H1 (cell line): ENCODE results near the gene LCE7A. TPM values are rescaled to one million over a fixed set of nuclear protein-coding genes. Genes with fewer than 3 reads are reported as not detected.

Experiments used
- CTCF ChIA-PET: fragments of 300-600 bp; sonication (Branson Sonifier 250); formaldehyde crosslinking; loops from one replicate; lab custom pipeline; 2021; ENCODE audit not compliant: partially characterized antibody; lab: Charles Lee
- POLR2A ChIA-PET: fragments of 300-600 bp; sonication (Branson Sonifier 250); formaldehyde crosslinking; loops from one replicate; lab custom pipeline; 2021; ENCODE audit warnings: inconsistent platforms; ENCODE audit not compliant: partially characterized antibody; lab: Charles Lee
- DNase-seq, 2 experiments: peaks; one replicate each; pipeline versions ENCODE4 v3.0.0 to v3.0.0-alpha.2; 2010 to 2022; ENCODE audit warnings: low spot score in 2 of 2, low read depth in 1 of 2, mixed read lengths in 1 of 2
- FAIRE-seq: peaks from 2 replicates; lab custom pipeline; 2011; peaks lifted over from hg19 to GRCh38; lab: Jason Lieb, UNC
- H2AFZ ChIP-seq: 2 replicates; pipeline ENCODE4 v1.8.1; 2012; ENCODE audit warnings: low read length, inconsistent platforms
- H2AK5ac ChIP-seq: 2 replicates; pipeline ENCODE4 v1.6.1; 2013; ENCODE audit warnings: low read depth, low read length
- H2BK120ac ChIP-seq: replicated peaks from 2 replicates; pipeline ENCODE3; 2013; ENCODE audit warnings: low read depth, low read length, inconsistent platforms
- H2BK12ac ChIP-seq: 2 replicates; pipeline ENCODE4 v1.6.1; 2013; ENCODE audit warnings: low read depth, low read length
- H2BK15ac ChIP-seq: 2 replicates; pipeline ENCODE4 v1.6.1; 2013; ENCODE audit warnings: low read length
- H2BK20ac ChIP-seq: 2 replicates; pipeline ENCODE4 v1.6.1; 2013; ENCODE audit warnings: low read length
- H2BK5ac ChIP-seq: 2 replicates; pipeline ENCODE4 v1.6.1; 2013; ENCODE audit warnings: low read depth, low read length
- H3K14ac ChIP-seq: 2 replicates; pipeline ENCODE4 v1.6.1; 2013; ENCODE audit warnings: inconsistent platforms; ENCODE audit not compliant: insufficient read length
- H3K18ac ChIP-seq: 2 replicates; pipeline ENCODE4 v1.6.1; 2013; ENCODE audit warnings: low read length; ENCODE audit errors: extremely low read depth
- H3K23ac ChIP-seq: 2 replicates; pipeline ENCODE4 v1.6.1; 2013; ENCODE audit warnings: inconsistent platforms; ENCODE audit not compliant: insufficient read length
- H3K23me2 ChIP-seq: 2 replicates; pipeline ENCODE4 v1.6.1; 2013; ENCODE audit warnings: low read depth, low read length
- H3K27ac ChIP-seq: 2 replicates; pipeline ENCODE4 v1.6.1; 2011; ENCODE audit warnings: low read depth, low read length, inconsistent platforms
- H3K27me3 ChIP-seq, 4 experiments: replicated peaks in 1 of 4; 1 replicate in 1 of 4; 2 replicates in 3 of 4; pipeline versions ENCODE4 v1.6.1 to v1.8.1; 2011 to 2013; ENCODE audit warnings: low read length in 3 of 4, mild to moderate bottlenecking in 3 of 4, inconsistent platforms in 2 of 4, mixed read lengths in 2 of 4, moderate library complexity in 1 of 4; ENCODE audit not compliant: control insufficient read depth in 3 of 4, insufficient read depth in 3 of 4; ENCODE audit errors: extremely low read depth in 1 of 4
- H3K36me3 ChIP-seq, 4 experiments: 2 replicates each; pipeline versions ENCODE4 v1.6.1 to v1.8.1; 2011 to 2013; ENCODE audit warnings: mild to moderate bottlenecking in 4 of 4, low read length in 3 of 4, moderate library complexity in 2 of 4, control low read depth in 1 of 4, inconsistent platforms in 1 of 4; ENCODE audit not compliant: insufficient read depth in 4 of 4, control insufficient read depth in 2 of 4
- H3K4ac ChIP-seq: replicated peaks from 2 replicates; pipeline ENCODE3; 2013; ENCODE audit warnings: low read length, low read depth, mixed read lengths, inconsistent platforms; ENCODE audit not compliant: insufficient read length
- H3K4me1 ChIP-seq, 4 experiments: replicated peaks in 1 of 4; 1 replicate in 1 of 4; 2 replicates in 3 of 4; pipeline versions ENCODE4 v1.6.1 to v1.8.1; 2011 to 2013; ENCODE audit warnings: low read length in 3 of 4, inconsistent platforms in 2 of 4, mixed read lengths in 1 of 4; ENCODE audit not compliant: insufficient read depth in 4 of 4, control insufficient read depth in 3 of 4
- H3K4me2 ChIP-seq, 2 experiments: 2 replicates each; pipeline versions ENCODE4 v1.6.1 to v1.8.1; 2011 to 2013; ENCODE audit warnings: low read depth in 2 of 2, low read length in 2 of 2, control low read depth in 1 of 2, inconsistent platforms in 1 of 2, mild to moderate bottlenecking in 1 of 2; ENCODE audit not compliant: insufficient read depth in 1 of 2
- H3K4me3 ChIP-seq, 4 experiments: fragments of 200-600, 300-600 bp in 1 of 4; sonication (generic), shearing (Covaris generic), sonication (Bioruptor Twin) in 1 of 4; 2 replicates each; pipeline versions ENCODE4 v1.5.1 to v1.8.1; 2011 to 2016; ENCODE audit warnings: low read length in 4 of 4, low read depth in 3 of 4, control low read depth in 2 of 4, inconsistent platforms in 2 of 4, mild to moderate bottlenecking in 2 of 4, mixed read lengths in 1 of 4, moderate library complexity in 1 of 4; ENCODE audit not compliant: insufficient read depth in 2 of 4; ENCODE audit errors: extremely low read depth in 1 of 4
- H3K56ac ChIP-seq: replicated peaks from 2 replicates; pipeline ENCODE3; 2013; ENCODE audit warnings: low read depth, mild to moderate bottlenecking, mixed read lengths, low read length, inconsistent platforms; ENCODE audit not compliant: insufficient read length
- H3K79me1 ChIP-seq: 2 replicates; pipeline ENCODE4 v1.6.1; 2013; ENCODE audit warnings: low read depth, low read length, control low read depth
- H3K79me2 ChIP-seq, 2 experiments: 2 replicates each; pipeline versions ENCODE4 v1.6.1 to v1.8.1; 2012 to 2013; ENCODE audit warnings: low read length in 2 of 2, mild to moderate bottlenecking in 2 of 2, inconsistent platforms in 1 of 2; ENCODE audit not compliant: insufficient read depth in 2 of 2, control insufficient read depth in 1 of 2
- H3K9ac ChIP-seq, 4 experiments: replicated peaks in 1 of 4; 1 replicate in 1 of 4; 2 replicates in 3 of 4; pipeline versions ENCODE4 v1.6.1 to v1.8.1; 2011 to 2013; ENCODE audit warnings: low read depth in 3 of 4, low read length in 3 of 4, control low read depth in 2 of 4, mild to moderate bottlenecking in 2 of 4, moderate library complexity in 2 of 4, inconsistent platforms in 1 of 4; ENCODE audit errors: extremely low read depth in 1 of 4
- H3K9me3 ChIP-seq, 2 experiments: 2 replicates each; pipeline versions ENCODE4 v1.6.1 to v1.8.1; 2012 to 2013; ENCODE audit warnings: mild to moderate bottlenecking in 2 of 2, moderate library complexity in 2 of 2, control low read depth in 1 of 2, inconsistent platforms in 1 of 2, low read depth in 1 of 2, low read length in 1 of 2, mixed read lengths in 1 of 2; ENCODE audit not compliant: insufficient read depth in 2 of 2
- H4K20me1 ChIP-seq, 2 experiments: replicated peaks in 1 of 2; 2 replicates each; pipeline versions ENCODE3 to v1.8.1; 2011 to 2013; ENCODE audit warnings: inconsistent platforms in 2 of 2, low read length in 2 of 2, mild to moderate bottlenecking in 1 of 2; ENCODE audit not compliant: insufficient read depth in 2 of 2, control insufficient read depth in 1 of 2
- H4K5ac ChIP-seq: 2 replicates; pipeline ENCODE4 v1.6.1; 2013; ENCODE audit warnings: low read length, low read depth, mixed read lengths, inconsistent platforms; ENCODE audit not compliant: insufficient read length
- H4K8ac ChIP-seq: 2 replicates; pipeline ENCODE4 v1.8.0; 2013; ENCODE audit warnings: mild to moderate bottlenecking, moderate library complexity, low read length, inconsistent platforms; ENCODE audit not compliant: insufficient read depth; ENCODE audit errors: extremely low read depth
- H4K91ac ChIP-seq: replicated peaks from 2 replicates; pipeline ENCODE3; 2013; ENCODE audit warnings: low read length, mixed read lengths, inconsistent platforms; ENCODE audit not compliant: insufficient read length
- CBX8 ChIP-seq: fragments of 300-800, 300-1000 bp; sonication (generic); IDR thresholded peaks from 2 replicates; pipeline ENCODE4 v1.7.1; 2016; ENCODE audit warnings: low read depth, low read length, borderline replicate concordance
- CHD1 ChIP-seq: IDR thresholded peaks from 2 replicates; pipeline ENCODE4 v1.6.1; 2012; ENCODE audit warnings: low read depth, low read length, improper control_type of control experiment
- CHD2 ChIP-seq: IDR thresholded peaks from 2 replicates; pipeline ENCODE4 v1.6.1; 2012; ENCODE audit warnings: low read length, improper control_type of control experiment
- CREB1 ChIP-seq: IDR thresholded peaks from 2 replicates; pipeline ENCODE4 v1.6.1; 2012; ENCODE audit warnings: inconsistent platforms
- FOSL1 ChIP-seq: IDR thresholded peaks from 2 replicates; pipeline ENCODE4 v1.6.1; 2011; ENCODE audit warnings: mild to moderate bottlenecking, low read depth, low read length, moderate library complexity; ENCODE audit not compliant: insufficient read depth
- HDAC2 ChIP-seq, 2 experiments: fragments of 300-600 bp in 1 of 2; sonication (generic) in 1 of 2; IDR thresholded peaks; 2 replicates each; pipeline ENCODE4 v1.6.1; 2011 to 2012; ENCODE audit warnings: low read depth in 2 of 2, low read length in 2 of 2, mild to moderate bottlenecking in 2 of 2, moderate library complexity in 2 of 2, borderline replicate concordance in 1 of 2, inconsistent platforms in 1 of 2
- KDM1A ChIP-seq: fragments of 200-600, 300-600 bp; sonication (generic); IDR thresholded peaks from 2 replicates; pipeline ENCODE4 v1.7.1; 2016; ENCODE audit warnings: mild to moderate bottlenecking, low read length, borderline replicate concordance
- POLR2A ChIP-seq, 2 experiments: IDR thresholded peaks; 1 replicate in 1 of 2; 2 replicates in 1 of 2; pipeline ENCODE4 v1.6.1; 2011; ENCODE audit warnings: low read depth in 2 of 2, low read length in 2 of 2, mild to moderate bottlenecking in 2 of 2; ENCODE audit errors: control extremely low read depth in 1 of 2
- POLR2AphosphoS5 ChIP-seq: IDR thresholded peaks from 2 replicates; pipeline ENCODE4 v1.6.1; 2011; ENCODE audit warnings: low read depth, low read length
- SIN3A ChIP-seq, 2 experiments: IDR thresholded peaks in 1 of 2; conservative IDR thresholded peaks in 1 of 2; 2 replicates each; pipeline ENCODE4 v1.6.1; 2011 to 2012; ENCODE audit warnings: low read length in 2 of 2, improper control_type of control experiment in 1 of 2, low read depth in 1 of 2, mild to moderate bottlenecking in 1 of 2
- SP1 ChIP-seq: IDR thresholded peaks from 2 replicates; pipeline ENCODE4 v1.6.1; 2011; ENCODE audit warnings: low read depth, low read length
- SP2 ChIP-seq: IDR thresholded peaks from 2 replicates; pipeline ENCODE4 v1.6.1; 2012; ENCODE audit warnings: mild to moderate bottlenecking, low read length, inconsistent platforms
- SRF ChIP-seq: IDR thresholded peaks from 2 replicates; pipeline ENCODE4 v1.6.1; 2011; ENCODE audit warnings: mild to moderate bottlenecking, low read depth, low read length, moderate library complexity
- polyA plus RNA-seq, 7 experiments: library from polyadenylated mRNA; depleted of rRNA in 3 of 7; stranded (reverse) in 5 of 7; unstranded in 2 of 7; fragments of >200 nt in 5 of 7; fragments of 200-250 nt in 2 of 7; gene quantifications; 1 replicate in 5 of 7; 2 replicates in 1 of 7; 4 replicates in 1 of 7; pipeline versions ENCODE4 v1.2.1 to v1.2.3, GENCODE V29; 2011 to 2013; ENCODE audit warnings: missing spikeins in 2 of 7, mixed read lengths in 2 of 7
- total RNA-seq: library from RNA; stranded (reverse); fragmentation: NEBNext Ultra II Directional; extraction: Animal tissue kit (Norgen Biotek cat#: 25700); gene quantifications from 2 replicates; pipeline ENCODE4 v1.2.1, GENCODE V29; 2021
- TF ChIP-seq, protein P1 (sequence below), 3 experiments: IDR thresholded peaks; 1 replicate in 2 of 3; 2 replicates in 1 of 3; pipeline versions ENCODE4 v1.5.1 to v1.6.1; 2011; ENCODE audit warnings: low read length in 3 of 3, mild to moderate bottlenecking in 3 of 3, inconsistent platforms in 2 of 3, low read depth in 1 of 3, moderate library complexity in 1 of 3; ENCODE audit not compliant: insufficient read depth in 1 of 3; ENCODE audit errors: control extremely low read depth in 1 of 3

The LCE7A gene
- total and polyA plus RNA-seq, 2 of the 8 experiments (the other 6 are each of a cell fraction or from before 2014, with no cell fraction given), result not detected

DNA sequence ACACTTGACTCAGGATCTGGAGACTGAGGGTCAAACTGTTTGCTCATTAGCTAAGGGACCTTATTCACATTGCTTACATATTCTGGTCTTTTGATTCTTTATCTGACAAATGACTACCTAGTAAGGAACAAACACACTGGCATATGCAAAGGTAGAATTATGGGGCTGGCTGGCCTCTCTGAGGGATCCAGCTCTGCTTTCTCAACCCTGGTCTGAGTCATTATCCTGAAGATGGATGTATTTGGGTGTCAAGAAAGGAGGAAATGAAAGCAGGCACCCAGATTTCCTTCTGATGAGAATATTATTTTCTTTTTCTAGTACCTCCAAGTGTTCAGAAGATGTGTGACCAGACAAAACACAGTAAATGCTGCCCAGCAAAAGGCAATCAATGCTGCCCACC lies 24.3 kb downstream of the LCE7A start:
- Histone ChIP-seq H3K9me3 (peaks cover 3 to 6% of the 10 kb centered on the region in 2 experiments; a peak in 2 of 4 replicates), H3K18ac (no peak overlapping the region), H2AK5ac (no peak overlapping the region), H2BK5ac (no peak overlapping the region), H3K27ac (no peak overlapping the region), H3K36me3 (no peaks in the 10 kb centered on the region), H4K5ac (no peak overlapping the region), H4K20me1 (no peaks in the 10 kb centered on the region), H3K4ac (no peak overlapping the region), H4K8ac (no peak overlapping the region), H2BK15ac (no peak overlapping the region), H4K91ac (no peak overlapping the region), H3K14ac (no peak overlapping the region), H2BK12ac (no peak overlapping the region), H3K4me1 (no peaks in the 10 kb centered on the region), H2BK20ac (no peak overlapping the region), H3K27me3 (no peaks in the 10 kb centered on the region), H3K4me3 (no peak overlapping the region), H3K9ac (no peak overlapping the region), H2BK120ac (no peak overlapping the region), H2AFZ (no peak overlapping the region), H3K79me2 (no peaks in the 10 kb centered on the region), H3K23me2 (no peaks in the 10 kb centered on the region), H3K23ac (no peak overlapping the region), H3K56ac (no peak overlapping the region), H3K79me1 (no peaks in the 10 kb centered on the region), H3K4me2 (no peak overlapping the region)
- CTCF ChIA-PET, result interaction anchor here (0.6 to 1.1 kb wide), 3 partner anchors 13 to 309 kb away, joined by 3 read pairs; no protein-coding TSS in a partner anchor
- no peak for FAIRE-seq
- POLR2A ChIA-PET, result no interaction called here
- DNase-seq, result no peak
- TF ChIP-seq HDAC2 (IDR thresholded peaks at IDR 0.05; ENCODE audit: borderline replicate concordance in 1 of 2, low read depth in 2 of 2, low read length in 2 of 2) (no peak), SP1 (no peak), POLR2A (IDR thresholded peaks at IDR 0.05; ENCODE audit: control extremely low read depth in 1 of 2, low read depth in 2 of 2, low read length in 2 of 2) (no peak), CREB1 (no peak), POLR2AphosphoS5 (no peak), KDM1A (no peak), CBX8 (no peak), SRF (no peak), SIN3A (conservative IDR thresholded peaks at IDR 0.05 in 1 of 2, IDR thresholded peaks at IDR 0.05 in 1 of 2; ENCODE audit: low read depth in 1 of 2, low read length in 2 of 2) (no peak), SP2 (no peak), FOSL1 (no peak), CHD1 (no peak), CHD2 (no peak)
- TF ChIP-seq, protein P1, sequence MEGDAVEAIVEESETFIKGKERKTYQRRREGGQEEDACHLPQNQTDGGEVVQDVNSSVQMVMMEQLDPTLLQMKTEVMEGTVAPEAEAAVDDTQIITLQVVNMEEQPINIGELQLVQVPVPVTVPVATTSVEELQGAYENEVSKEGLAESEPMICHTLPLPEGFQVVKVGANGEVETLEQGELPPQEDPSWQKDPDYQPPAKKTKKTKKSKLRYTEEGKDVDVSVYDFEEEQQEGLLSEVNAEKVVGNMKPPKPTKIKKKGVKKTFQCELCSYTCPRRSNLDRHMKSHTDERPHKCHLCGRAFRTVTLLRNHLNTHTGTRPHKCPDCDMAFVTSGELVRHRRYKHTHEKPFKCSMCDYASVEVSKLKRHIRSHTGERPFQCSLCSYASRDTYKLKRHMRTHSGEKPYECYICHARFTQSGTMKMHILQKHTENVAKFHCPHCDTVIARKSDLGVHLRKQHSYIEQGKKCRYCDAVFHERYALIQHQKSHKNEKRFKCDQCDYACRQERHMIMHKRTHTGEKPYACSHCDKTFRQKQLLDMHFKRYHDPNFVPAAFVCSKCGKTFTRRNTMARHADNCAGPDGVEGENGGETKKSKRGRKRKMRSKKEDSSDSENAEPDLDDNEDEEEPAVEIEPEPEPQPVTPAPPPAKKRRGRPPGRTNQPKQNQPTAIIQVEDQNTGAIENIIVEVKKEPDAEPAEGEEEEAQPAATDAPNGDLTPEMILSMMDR (IDR thresholded peaks at IDR 0.05; ENCODE audit: control extremely low read depth in 1 of 3, insufficient read depth in 1 of 3, low read depth in 1 of 3, low read length in 3 of 3), result no peak
